Cerebellar nuclear complex (tissue), 1 donor: Measurements from ENCODE around the gene PSTPIP2.
"Not testable (repeated sequence)": the region's sequence is repeated elsewhere in the genome, so short reads cannot be mapped to it uniquely, and the experiment has no call there.

Experiments
- DNase-seq, 2 experiments: peaks; one replicate each; lab custom pipeline; 2025; lab: John Stamatoyannopoulos, UW

Gene PSTPIP2

GRCh38 chr18:46069524-46069923, 2.5 kb downstream of the PSTPIP2 start:
- no peak for DNase-seq

DNA sequence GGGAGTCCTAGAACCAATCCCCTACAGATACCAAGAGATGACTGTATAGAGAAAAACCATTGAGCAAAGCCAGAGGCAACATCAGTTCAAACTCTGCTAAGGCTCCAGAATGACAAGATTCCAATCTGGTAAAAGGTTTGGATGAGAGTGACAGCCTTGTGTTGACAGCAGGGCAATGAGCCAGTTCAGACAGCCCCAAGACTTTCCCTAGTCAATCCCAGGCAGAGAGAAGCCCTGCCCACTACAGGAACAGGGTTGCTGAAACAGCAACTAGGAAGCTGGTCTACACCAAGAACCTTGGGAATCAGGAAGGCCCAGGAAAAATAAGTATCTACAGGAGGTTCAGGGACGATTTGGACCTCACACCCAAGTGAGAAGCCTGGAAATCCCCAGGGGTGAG, 3.3 kb downstream of the PSTPIP2 start:
- DNase-seq: no peak

GRCh38 chr18:46067438-46068007, 4.5 kb downstream of the PSTPIP2 start:
- DNase-seq: no peak

DNA sequence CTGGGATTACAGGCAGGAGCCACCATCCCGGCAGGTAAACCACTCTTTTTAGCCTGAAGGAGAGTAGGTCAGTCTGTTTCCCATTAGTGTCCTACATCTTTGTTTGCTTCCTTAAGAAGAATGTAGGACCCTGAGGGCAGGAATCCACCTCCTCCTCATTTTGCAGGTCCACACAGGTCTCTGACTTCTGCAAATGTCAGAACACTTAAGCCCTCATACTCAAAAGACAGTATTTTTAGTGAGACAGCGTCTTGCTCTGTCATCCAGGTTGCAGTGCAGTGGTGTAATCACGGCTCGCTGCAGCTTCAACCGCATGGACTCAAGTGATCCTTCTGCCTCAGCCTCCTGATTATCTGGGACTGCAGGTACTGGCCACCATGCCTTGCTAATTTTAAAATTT, 9.3 kb downstream of the PSTPIP2 start:
- DNase-seq: no peak

GRCh38 chr18:46061796-46062195, 10.3 kb downstream of the PSTPIP2 start:
- DNase-seq: no peak

DNA sequence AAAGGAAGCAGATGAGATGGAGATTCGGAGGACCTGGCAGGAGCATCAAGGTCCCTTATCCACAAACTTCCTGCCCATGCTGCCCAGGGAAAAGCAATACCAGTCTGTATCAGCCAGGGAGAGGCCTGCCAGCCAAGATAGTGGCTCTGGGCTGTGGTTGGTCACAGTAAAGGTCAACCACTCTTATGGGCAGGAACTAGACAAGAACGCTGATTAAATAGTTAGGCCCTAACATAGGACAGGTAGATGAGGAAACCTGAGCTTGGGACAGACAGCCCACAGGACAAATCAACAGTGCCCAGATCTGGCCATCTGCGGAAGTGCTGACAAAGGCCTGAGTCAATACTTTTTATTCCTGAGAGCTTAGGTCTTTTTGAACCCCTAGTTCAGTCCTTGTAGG, 10.7 kb downstream of the PSTPIP2 start:
- DNase-seq: no peak

DNA sequence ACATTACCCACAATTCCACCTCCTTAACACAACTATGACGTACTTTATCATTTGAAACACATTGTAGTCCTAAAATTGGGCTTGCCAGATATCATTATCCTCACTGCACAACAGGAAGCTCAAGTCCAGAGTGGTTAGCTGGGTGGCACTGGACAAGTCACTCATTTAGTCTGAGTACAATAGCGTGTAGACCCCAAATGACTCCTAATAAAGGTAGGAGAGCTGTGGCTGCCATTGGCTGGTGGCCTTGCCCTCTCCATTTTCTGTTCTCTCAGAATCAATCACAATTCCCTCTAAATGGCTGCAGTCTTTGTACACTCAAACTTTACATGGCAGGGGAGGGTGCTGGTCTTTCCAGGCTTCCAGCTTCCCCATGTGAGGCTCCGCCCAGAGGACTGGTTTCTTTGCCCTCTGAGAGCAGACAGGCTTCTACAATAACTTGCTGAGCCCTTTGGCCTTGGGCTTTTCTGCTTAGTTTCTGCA, 11.7 kb downstream of the PSTPIP2 start:
- DNase-seq: no peak

DNA sequence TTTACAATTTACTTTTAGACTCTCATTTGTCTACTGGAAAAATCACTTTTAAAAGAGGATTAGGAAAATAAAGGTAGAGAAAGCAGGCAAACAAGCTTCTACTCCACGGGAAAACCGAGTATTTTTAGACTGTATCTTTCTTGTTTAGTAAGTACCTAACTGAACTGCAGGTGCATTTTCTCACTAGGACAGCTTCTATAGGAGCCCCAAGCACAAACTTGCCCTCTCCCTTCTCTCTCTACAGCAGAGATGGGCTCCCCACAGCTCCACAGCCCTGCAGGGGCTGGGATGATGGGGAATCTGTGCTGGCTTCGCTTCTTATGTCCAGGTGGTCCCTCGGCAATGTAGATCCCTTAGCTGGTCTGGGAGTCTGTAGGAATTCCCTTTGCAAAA, 16.2 kb downstream of the PSTPIP2 start:
- DNase-seq: no peak

- no peak for DNase-seq
Measured at GRCh38 chr18:46054956-46055837, 16.9 kb downstream of the PSTPIP2 start.

GRCh38 chr18:46053368-46054095, 18.5 kb downstream of the PSTPIP2 start:
- DNase-seq: no peak

DNA sequence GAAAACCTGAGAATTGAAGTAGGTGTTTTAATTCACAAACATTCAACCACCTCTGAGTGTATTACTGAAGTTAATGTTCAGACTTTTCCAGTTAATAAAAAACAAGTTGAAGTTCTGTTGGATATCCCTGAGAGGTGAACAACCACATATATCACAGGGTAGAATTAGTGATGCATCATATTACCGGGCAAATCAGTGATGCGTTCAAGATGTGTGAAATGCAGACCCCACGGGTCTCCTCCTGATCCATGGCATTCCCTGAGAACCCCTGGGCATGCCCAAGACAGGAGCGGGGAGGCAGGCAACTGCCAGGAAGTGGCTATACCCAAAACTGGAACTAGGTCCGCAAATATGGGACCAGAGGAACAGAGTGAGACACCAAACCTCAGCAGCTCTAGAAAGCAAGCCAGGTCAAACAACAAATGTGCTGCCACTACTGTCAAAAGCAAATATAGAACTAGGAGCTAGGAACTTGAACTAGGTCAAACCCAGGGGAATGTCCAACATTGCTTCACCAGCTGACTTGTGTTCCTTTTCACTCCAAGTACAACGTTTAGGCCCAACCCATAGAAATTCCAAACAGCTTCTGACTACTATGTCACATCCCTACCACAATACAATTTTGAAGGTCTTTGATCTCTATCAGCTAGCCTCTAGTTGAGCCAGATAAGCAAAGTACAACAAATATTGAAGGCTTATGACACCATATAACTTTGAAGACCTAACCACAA, 20.2 kb downstream of the PSTPIP2 start:
- DNase-seq: no peak

GRCh38 chr18:46050268-46050667, 21.8 kb downstream of the PSTPIP2 start:
- no peak for DNase-seq

- no peak for DNase-seq
Measured at GRCh38 chr18:46048641-46049040, 23.4 kb downstream of the PSTPIP2 start.

GRCh38 chr18:46047369-46047768, 24.7 kb downstream of the PSTPIP2 start:
- not testable (repeated sequence) for DNase-seq

- no peak for DNase-seq
Measured at GRCh38 chr18:46046688-46047087, 25.4 kb downstream of the PSTPIP2 start.

- no peak for DNase-seq
Measured at GRCh38 chr18:46046126-46046525, 25.9 kb downstream of the PSTPIP2 start.

DNA sequence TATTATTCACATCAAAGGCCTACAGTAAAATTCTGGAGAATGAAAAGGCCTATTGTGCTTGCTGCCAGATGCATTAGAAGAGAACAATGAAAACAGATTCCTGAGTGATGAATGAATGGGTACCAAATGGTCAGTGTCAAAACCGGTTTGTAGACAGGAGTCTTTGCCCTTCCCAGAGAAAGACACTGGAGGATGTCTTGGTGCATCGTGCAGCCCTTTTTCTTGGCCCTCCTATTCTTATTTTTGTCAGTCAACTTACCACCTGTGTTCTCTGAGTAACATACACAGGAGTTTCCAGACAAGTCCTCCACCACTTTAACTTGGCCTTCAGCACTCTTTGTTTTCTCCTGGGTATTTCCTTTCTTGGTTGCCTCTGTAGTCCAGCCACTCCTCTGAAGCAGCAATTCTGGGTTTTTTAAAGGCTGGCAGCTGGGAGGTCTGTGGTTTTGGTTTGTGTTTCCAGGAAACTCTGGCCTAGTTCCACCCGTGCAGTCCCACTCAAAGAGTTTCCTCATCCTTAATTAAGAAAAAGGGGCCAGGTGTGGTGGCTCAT, 29.4 kb downstream of the PSTPIP2 start:
- DNase-seq: no peak

DNA sequence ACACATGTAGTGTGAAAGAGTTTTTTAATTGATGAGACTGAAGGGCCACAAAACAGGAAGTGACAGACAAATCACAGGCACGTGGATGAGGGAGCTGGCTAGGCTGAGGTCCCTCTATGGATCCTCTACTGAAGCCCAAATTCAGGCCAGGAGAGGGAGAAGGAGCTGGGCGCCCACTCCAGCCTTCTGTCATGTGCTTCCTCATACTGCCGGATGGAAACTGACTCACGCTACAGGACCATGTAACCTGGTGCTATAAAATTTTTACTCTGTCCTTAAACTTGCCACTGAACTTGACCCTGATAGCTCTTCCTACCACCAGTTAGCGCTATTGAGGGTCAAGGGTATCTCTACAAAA, 31.3 kb downstream of the PSTPIP2 start:
- DNase-seq: no peak

- no peak for DNase-seq
Measured at GRCh38 chr18:46040033-46040746, 31.9 kb downstream of the PSTPIP2 start.

GRCh38 chr18:46037512-46038305, 34.4 kb downstream of the PSTPIP2 start:
- DNase-seq: no peak
